Measurements from ENCODE around the gene ANKRD40. TPM values are rescaled to one million over a fixed set of nuclear protein-coding genes. Genes with fewer than 3 reads are reported as not detected.

Gene ANKRD40
- total and polyA plus RNA-seq, 8 donors: 10.3 to 23.5 (median 15.5) TPM

DNA sequence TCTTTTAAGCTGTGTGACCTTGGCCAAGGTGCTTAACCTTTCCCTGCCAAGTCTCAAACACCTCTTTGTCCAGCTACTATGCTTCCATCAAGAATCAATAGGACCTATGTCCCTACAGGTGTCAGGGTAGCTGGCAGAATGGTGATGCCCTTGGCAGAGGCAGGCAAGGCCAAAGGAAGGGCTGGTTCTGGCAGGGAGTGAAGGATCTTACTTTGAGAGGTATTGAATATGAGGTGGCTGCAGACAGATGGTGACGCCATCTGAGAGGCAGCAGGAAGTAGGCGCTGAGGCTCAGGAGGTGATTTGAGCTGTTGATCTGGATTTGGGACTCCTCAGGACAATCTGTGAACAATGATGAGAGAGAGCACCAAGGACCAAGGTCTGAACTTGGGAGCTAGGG lies 60.5 kb downstream of the ANKRD40 start:
- peaks cover 6 to 15% (median 12%) of the 10 kb centered on the region in 3 donors for H3K4me1 ChIP-seq
- peak overlapping the region in 1 of 4 donors; percentile 28 for H3K27ac ChIP-seq
- H3K27me3 ChIP-seq: no peaks in the 10 kb centered on the region
- ATAC-seq (peak; percentile 21 to 70 (median 42)), FAIRE-seq (no peak), DNase-seq (peak in 1 of 6 donors; percentile 17)
- WGBS, 2 donors: 55 to 60% methylated on average over 2 of the region's 2 CpGs
- no peaks in the 10 kb centered on the region for H3K9me3 ChIP-seq
- TF ChIP-seq, protein P1, sequence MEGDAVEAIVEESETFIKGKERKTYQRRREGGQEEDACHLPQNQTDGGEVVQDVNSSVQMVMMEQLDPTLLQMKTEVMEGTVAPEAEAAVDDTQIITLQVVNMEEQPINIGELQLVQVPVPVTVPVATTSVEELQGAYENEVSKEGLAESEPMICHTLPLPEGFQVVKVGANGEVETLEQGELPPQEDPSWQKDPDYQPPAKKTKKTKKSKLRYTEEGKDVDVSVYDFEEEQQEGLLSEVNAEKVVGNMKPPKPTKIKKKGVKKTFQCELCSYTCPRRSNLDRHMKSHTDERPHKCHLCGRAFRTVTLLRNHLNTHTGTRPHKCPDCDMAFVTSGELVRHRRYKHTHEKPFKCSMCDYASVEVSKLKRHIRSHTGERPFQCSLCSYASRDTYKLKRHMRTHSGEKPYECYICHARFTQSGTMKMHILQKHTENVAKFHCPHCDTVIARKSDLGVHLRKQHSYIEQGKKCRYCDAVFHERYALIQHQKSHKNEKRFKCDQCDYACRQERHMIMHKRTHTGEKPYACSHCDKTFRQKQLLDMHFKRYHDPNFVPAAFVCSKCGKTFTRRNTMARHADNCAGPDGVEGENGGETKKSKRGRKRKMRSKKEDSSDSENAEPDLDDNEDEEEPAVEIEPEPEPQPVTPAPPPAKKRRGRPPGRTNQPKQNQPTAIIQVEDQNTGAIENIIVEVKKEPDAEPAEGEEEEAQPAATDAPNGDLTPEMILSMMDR (IDR thresholded peaks at IDR 0.05): no peak
- intact Hi-C loops (cut with DNase I): no loop called here
- no peak overlapping the region for H3K4me3 ChIP-seq
- H3K36me3 ChIP-seq: no peaks in the 10 kb centered on the region

GRCh38 chr17:50645748-50646682 lies 61.7 kb downstream of the ANKRD40 start:
- H3K27me3 ChIP-seq: no peaks in the 10 kb centered on the region
- no peaks in the 10 kb centered on the region for H3K9me3 ChIP-seq
- H3K27ac ChIP-seq: no peak overlapping the region
- H3K36me3 ChIP-seq: no peaks in the 10 kb centered on the region
- peaks cover 10 to 25% (median 15%) of the 10 kb centered on the region in 3 donors for H3K4me1 ChIP-seq
- ATAC-seq: no peak
- no peak for FAIRE-seq
- peak in 2 of 6 donors; percentile 4 to 11 for DNase-seq
- no peak overlapping the region for H3K4me3 ChIP-seq
- TF ChIP-seq, protein P1 (IDR thresholded peaks at IDR 0.05): no peak
- WGBS, 2 donors: 95% methylated on average over 3 of the region's 3 CpGs
- intact Hi-C loops (cut with DNase I): no loop called here

Other genes with a start within 250 kb of the ANKRD40 start
- gene CHAD, start 239.0 kb downstream of the ANKRD40 start, total RNA-seq: 10 to 100 TPM in 1 of 6 donors, 1 to 10 TPM in 5; 1.7 to 10.0 (median 5.0) TPM
- 10 to 100 TPM; 13.4 to 26.2 TPM for gene CHAD, start 239.0 kb downstream of the ANKRD40 start, polyA plus RNA-seq
- gene RSAD1, start 229.1 kb downstream of the ANKRD40 start, total RNA-seq: 10 to 100 TPM; 20.1 to 35.7 (median 30.1) TPM
- 10 to 100 TPM; 42.5 to 49.4 TPM for gene RSAD1, start 229.1 kb downstream of the ANKRD40 start, polyA plus RNA-seq
- 1 to 10 TPM in 3 of 6 donors, under 1 TPM in 3; 0.43 to 1.1 (median 0.80) TPM for gene MYCBPAP, start 199.5 kb downstream of the ANKRD40 start, total RNA-seq
- 1 to 10 TPM; 1.1 to 1.7 TPM for gene MYCBPAP, start 199.5 kb downstream of the ANKRD40 start, polyA plus RNA-seq
- 10 to 100 TPM in 4 of 6 donors, 1 to 10 TPM in 2; 7.6 to 30.2 (median 12.7) TPM for gene EPN3, start 175.2 kb downstream of the ANKRD40 start, total RNA-seq
- gene EPN3, start 175.2 kb downstream of the ANKRD40 start, polyA plus RNA-seq: 10 to 100 TPM in 1 of 2 donors, 1 to 10 TPM in 1; 6.9 to 25.4 TPM
- 10 to 100 TPM; 26.9 to 42.3 (median 36.1) TPM for gene SPATA20, start 160.7 kb downstream of the ANKRD40 start, total RNA-seq
- 10 to 100 TPM; 70.1 to 80.8 TPM for gene SPATA20, start 160.7 kb downstream of the ANKRD40 start, polyA plus RNA-seq
- gene CACNA1G, start 147.2 kb downstream of the ANKRD40 start, total RNA-seq: under 1 TPM in 5 of 6 donors, not detected in 1; 0.03 to 0.37 (median 0.09) TPM
- under 1 TPM; 0.02 to 0.11 TPM for gene CACNA1G, start 147.2 kb downstream of the ANKRD40 start, polyA plus RNA-seq
- 100 to 1,000 TPM in 1 of 6 donors, 10 to 100 TPM in 5; 47.2 to 103 (median 83.4) TPM for gene ABCC3, start 73.0 kb downstream of the ANKRD40 start, total RNA-seq
- 100 to 1,000 TPM; 163 to 209 TPM for gene ABCC3, start 73.0 kb downstream of the ANKRD40 start, polyA plus RNA-seq
- gene LUC7L3, start 11.7 kb upstream of the ANKRD40 start, total RNA-seq: 10 to 100 TPM; 42.7 to 88.1 (median 59.3) TPM
- gene LUC7L3, start 11.7 kb upstream of the ANKRD40 start, polyA plus RNA-seq: 100 to 1,000 TPM in 1 of 2 donors, 10 to 100 TPM in 1; 87.4 to 210 TPM
- gene ANKRD40CL, start 59.6 kb upstream of the ANKRD40 start, total RNA-seq: under 1 TPM in 2 of 6 donors, not detected in 4; 0.16 to 0.46 TPM
- under 1 TPM in 1 of 2 donors, not detected in 1; 0.19 TPM for gene ANKRD40CL, start 59.6 kb upstream of the ANKRD40 start, polyA plus RNA-seq
- under 1 TPM; 0.09 to 0.19 (median 0.13) TPM for gene WFIKKN2, start 127.7 kb upstream of the ANKRD40 start, total RNA-seq
- gene WFIKKN2, start 127.7 kb upstream of the ANKRD40 start, polyA plus RNA-seq: under 1 TPM; 0.15 to 0.45 TPM
- 100 to 1,000 TPM in 3 of 6 donors, 10 to 100 TPM in 3; 65.9 to 157 (median 99.0) TPM for gene TOB1, start 158.4 kb upstream of the ANKRD40 start, total RNA-seq
- 10 to 100 TPM; 33.1 to 45.8 TPM for gene TOB1, start 158.4 kb upstream of the ANKRD40 start, polyA plus RNA-seq

All from pancreas (tissue), 10 donors.